Left renal pelvis (tissue), 4 donors: Measurements from ENCODE around the gene CCNC. TPM values are rescaled to one million over a fixed set of nuclear protein-coding genes. Genes with fewer than 3 reads are reported as not detected.
"Not testable (repeated sequence)": the region's sequence is repeated elsewhere in the genome, so short reads cannot be mapped to it uniquely, and the experiment has no call there.

ENCODE experiments used
- DNase-seq, 4 donors: peaks; one replicate each; pipeline ENCODE4 v3.0.0-alpha.2; 2013; ENCODE audit warnings: low read depth in 4 of 4, low spot score in 3 of 4
- polyA plus RNA-seq, 4 donors: library from polyadenylated mRNA; unstranded; fragments of 120-200 nt; gene quantifications; one replicate each; pipeline ENCODE4 v1.2.1, GENCODE V29; 2013; ENCODE audit not compliant: insufficient read length in 4 of 4

The CCNC gene
- polyA plus RNA-seq, 4 donors: 59.4 to 94.1 (median 88.0) TPM

DNA sequence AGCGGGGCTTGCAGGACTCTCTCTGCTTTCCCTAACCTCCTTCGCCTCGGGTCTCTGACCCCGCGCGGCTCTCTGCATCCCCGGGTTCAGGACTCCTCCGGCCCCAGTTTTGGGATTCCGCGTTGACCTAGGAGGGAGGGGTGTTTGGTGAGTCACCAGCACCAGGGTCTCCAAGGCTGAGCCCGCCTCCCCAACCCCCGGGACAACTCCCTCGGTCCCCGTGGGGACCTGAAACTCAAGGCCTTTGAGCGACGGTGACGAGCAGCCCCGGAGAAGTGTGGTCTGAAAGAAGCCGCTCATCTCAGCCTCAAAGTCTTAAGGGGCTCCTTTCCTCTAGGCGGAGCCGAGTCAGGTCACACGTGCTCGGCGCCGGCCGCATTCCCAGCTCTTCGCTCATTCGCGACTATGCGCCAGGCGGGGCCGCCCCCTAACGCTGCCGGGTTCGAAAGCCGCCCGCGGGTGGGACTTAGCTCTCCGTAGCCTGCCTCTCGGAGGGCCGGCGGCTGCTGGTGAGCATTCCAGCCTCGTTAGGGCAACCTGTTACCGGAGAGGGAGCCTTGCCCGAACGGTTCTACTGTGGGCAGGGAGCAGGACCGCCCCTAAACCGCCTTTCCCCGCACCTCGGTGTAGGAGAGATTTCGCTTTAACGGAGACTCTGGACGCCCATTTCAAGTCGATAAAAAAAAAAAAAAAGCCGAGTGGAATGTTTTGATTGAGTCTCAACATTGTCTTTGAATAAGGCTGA is 35.1 kb upstream of the CCNC start:
- DNase-seq: no peak

DNA sequence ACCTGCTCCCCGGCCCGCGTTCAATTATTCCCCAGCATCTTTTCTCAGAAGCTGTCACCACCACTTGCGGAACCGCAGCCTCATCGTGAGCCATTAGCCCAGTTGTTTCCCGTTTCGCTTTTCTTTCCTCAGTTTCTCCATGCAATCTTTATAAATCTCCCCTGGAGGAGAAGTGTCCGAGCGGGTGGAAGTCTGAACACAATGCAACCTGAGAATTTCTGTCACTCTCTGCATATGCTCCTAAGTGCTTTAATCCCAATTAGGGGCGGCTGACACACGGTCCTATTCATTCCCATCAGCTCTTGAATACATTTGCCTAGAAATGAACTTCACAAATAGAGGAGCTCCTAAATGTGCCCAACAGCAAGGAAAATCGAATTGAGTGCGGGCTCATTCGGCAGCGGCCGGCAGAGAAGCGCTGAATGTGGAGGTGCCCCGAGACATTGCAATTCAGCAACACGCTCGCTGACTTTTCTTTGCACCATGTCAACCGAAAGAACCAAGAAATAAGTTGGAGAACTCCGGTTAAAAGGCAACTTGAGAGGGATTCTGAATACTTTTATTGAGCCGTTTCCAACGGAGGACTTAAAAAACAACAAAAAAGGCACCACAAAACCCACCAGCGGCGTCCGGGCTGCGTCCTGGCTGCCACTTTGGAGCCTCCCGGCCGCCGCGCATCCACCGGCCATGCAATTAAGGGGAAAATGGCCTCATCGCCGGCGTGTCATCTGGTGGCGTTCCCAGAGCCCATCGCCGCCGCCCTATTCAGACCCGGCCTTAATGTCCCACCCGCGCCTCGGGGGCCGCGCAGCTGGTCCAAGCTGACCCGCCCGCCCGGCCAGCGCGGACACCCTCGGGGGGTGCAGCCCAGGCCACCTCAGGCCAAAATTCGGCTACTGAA is 34.3 kb upstream of the CCNC start:
- no peak for DNase-seq

DNA sequence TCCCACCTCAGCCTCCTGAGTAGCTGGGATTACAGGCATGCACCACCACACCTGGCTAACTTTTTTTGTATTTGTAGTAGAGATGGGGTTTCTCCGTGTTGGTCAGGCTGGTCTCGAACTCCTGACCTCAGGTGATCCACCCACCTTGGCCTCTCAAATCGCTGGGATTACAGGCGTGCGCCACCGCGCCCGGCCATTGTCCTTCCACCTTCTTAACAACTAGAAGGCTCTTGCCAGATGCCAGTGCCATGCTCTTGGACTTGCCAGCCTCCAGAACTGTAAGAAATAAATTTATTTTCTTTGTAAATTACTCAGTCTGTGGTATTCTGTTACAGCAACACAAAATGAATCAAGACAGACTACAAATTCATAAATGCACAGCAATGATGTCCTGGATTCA is 26.2 kb upstream of the CCNC start:
- DNase-seq: not testable (repeated sequence)

DNA sequence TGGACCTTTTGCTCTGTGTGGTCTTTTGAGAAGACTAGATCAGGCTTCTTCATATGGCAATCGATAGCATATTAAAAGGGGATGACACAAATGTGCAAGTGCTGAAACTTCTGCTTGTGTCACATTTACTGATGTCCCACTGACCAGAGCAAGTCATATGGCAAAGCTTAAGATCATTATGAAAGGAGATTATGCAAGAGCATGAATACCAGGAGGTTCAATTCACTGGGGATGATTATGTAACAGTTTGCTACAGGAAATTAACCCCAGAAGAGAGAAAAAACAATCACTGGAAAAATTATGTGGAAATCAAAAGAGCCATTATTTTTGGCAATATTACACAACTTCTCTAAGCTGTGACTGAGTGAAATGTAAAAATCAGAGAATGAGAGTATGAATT is 24.4 kb upstream of the CCNC start:
- DNase-seq: no peak

GRCh38 chr6:99591673-99592364 is 23.4 kb upstream of the CCNC start:
- no peak for DNase-seq

DNA sequence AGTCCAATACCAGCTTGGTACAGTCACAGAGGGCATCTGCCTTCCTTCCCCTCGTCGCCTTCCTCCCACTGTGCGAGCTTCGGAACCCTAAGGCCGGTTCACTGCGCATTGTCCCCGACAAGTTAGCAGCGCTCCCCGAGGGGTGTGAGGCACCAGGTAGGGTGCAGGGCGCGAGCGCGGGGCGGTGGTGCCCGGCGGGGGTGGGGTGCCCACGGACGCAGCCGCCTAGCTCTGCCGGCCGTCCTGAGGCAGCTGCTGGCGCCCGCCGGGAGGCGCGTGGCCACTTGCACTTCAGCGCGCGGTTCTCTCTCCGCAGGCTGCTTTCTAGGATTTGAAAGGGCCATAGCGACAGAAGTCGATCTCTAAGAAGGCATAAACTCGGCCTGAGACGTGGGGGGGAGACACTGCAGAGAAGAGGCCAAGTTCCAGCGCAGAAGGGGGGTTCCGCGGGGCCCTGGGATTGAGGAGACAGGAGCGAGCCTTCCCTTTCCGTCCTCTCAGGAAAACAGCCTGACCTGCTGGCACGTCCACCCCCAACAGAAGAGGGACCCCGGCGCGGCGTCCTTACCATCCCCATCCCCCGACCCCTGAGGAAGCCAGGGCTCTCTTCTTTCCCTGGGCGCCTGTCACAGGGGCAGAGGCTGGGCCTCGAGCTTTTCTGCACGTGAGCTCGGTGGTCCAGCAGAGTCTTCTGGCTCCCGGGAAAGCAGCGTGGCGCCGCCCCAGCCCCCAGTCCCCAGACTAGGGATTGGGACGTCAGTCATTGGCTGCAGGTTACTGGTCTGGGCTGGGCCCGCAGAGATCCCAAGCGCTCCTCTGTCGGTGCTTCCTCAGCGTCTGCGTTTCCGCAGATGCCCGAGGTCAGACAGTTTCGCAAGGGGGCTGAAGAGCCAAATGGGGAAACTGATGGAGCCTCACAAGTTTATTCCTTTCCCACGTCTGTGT is 22.5 kb upstream of the CCNC start:
- DNase-seq: no peak

DNA sequence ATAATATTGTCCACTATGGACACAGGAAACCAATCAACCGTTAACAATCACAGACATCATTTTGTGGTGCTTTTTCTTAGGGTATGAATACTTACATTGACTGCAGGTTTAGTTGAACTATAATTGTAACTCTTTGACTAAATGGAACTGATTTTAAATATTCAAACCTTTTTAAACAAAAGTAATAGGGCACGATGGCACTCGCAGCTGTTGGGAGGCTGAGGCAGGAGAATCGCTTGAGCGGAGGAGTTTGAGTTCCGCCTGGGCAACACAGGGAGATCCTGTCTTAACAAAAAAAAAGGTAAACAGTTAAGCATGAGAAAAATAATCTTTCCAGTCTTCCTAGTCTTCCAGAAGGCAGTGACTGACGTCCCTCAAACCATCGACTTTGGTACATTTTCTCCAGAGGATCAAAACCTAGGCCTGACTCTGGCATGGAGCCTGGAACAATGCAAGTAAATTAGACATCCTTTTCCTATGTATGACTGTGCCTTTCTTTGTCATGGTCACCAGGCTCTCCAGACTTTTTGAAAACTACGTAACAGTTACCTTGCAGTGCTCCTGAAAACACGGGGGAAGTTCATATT is 21.5 kb upstream of the CCNC start:
- DNase-seq: no peak

GRCh38 chr6:99589290-99589672 is 20.8 kb upstream of the CCNC start:
- DNase-seq: no peak

DNA sequence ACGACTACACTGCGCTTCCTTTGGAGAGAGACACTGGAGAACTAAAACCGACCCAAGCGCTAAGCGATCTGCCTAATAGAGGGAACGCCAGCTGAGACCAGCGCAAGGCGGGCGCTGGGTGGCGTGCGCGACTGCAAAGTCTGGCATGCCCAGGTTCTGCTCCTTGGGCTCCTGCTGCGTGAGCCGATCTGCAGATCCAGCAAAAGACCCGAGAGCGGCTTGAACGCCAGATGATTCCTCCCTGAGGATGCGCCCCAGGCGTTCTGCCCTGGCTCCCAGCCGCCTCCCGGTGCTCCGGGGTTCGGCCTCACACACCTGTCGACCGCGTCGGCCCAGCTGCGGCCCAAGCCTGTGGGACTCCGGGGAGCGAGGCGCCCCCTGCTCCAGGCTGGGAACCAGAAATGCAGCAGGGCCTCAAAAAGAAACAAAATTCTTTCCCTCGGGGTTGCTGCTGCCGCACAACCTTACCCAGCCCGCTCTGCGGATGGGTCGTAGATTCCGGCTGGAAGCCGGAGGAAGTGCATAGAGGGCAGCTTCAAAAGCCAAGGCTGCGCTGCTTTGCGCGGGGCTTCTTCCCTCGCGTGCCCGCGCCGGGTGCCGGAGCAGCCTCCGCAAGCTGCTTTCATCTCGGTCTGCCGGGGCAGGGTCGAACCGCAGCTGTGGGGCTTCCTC is 20.3 kb upstream of the CCNC start:
- DNase-seq: no peak

DNA sequence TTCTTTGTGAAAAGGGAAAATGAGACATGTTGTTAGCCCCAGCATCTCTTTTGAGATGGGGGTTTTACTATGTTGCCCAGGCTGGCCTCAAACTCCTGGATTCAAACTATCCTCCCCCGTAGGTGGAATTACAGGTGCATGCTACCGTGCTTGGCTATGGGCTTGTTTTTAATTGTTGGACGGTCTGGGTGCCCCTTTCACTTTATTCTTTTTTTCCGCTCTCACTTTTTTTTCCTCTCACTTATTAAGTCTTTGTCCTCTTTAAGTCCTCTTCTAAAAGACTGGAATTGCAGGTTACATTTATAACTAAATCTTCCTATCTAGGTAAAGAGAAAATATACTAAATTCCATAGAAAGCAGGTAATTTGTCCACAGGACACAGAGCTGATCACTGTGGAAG is 19.3 kb upstream of the CCNC start:
- no peak for DNase-seq

DNA sequence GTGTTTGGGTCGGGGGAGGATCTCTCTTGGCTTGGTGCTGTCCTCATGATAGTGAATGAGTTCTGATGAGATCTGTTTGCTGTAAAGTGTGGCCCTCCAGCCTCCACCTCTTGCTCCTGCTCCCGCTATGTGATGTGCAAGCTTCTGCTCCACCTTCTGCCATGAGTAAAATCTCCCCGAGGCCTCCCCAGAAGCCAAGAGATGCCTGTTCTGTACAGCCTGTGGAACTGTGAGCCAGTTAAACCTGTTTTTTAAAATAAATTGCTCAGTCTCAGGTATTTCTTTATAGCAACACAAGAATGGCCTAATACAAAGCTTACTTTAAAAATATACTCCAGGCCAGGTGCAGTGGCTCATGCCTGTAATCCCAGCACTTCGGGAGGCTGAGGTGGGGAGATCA is 11.3 kb upstream of the CCNC start:
- no peak for DNase-seq

DNA sequence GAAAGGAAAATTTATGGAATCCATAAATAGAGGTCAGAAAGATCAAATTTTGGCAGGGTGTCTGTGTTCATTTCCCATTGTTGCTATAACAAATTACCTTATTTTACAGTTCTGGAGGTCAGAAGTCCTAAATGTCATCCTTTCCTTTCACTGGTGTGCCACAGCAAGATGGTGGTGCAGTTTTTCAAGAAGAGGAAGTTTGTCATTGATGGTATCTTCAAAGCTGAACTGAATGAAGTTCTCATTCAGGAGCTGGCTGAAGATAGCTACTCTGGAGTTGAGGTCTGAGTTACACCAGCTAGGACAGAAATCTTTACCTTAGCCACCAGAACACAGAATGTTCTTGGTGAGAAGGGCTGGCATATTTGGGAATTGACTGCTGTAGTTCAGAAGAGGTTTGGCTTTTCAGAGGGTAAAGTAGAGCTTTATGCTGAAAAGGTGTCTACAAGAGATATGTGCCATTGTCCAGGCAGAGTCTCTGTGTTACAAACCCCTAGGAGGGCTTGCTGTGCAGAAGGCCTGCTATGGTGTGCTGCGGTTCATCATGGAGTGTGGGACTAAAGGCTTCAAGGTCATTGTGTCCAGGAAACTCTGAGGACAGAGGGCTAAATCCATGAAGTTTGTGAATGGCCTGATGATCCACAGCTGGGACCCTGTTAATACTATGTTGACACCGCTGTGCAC is 7.2 kb upstream of the CCNC start:
- DNase-seq: no peak

DNA sequence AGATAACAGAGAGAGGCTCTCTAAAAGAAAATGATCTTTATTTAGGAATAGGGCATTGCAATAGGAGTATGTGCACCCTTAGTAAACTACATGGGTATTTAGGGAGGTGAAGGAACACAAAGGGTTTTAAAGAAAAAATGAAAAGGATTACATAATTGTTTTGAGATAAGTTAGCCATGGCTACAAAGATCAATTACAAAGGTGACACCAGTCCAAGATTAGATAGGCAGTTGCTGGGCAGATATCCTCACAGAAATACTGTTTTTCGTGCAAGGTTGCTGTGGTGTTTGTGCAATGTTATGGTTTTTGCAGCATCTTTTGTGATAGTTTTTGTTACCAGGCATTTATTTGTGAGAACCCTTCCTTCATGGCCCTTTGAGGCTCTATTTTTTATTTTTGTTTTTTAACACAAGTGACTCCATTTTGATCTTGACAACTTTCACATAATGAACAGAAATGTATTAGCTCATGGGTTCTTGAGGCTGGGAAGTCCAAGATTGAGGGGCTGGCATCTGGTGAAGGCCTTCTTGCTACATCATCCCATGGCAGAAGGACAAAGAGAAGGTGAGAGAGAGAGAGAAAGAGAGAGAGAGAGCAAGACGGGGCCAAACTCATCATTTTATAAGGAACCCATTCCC is 5.6 kb upstream of the CCNC start:
- DNase-seq: no peak

DNA sequence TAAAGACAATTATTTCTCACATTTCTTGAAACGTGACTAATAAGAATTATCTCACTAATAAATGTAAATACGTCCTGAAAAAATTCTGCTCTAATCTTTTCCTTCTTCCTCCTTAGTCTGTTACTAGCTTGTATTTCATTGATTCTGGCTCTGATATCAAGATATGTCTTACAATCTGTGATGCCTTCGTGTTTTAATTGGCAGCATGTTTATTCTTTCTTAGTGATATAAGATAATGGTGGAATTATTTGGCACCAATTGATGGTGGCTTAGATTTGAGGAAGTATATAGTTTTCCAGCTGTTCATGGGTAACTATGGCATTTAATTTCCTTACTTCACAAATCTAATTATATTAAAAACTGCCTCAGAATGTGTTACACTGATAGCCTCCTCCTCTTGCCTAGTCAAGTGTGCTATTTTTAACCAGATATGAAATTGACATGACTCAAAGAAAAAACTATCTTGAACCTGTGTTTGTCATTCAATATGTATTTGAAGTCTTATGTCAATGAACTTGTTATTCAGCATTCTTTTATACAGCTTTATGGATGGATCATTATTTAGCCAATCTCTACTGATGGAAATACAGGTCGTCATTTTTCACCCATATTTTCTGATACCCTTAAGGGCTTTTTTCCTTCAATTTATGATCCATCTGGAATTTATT is 5.3 kb downstream of the CCNC start:
- DNase-seq: no peak

- no peak for DNase-seq
Measured at GRCh38 chr6:99560668-99561067, 7.8 kb downstream of the CCNC start.

- DNase-seq: no peak
Measured at GRCh38 chr6:99559057-99559456, 9.4 kb downstream of the CCNC start.

DNA sequence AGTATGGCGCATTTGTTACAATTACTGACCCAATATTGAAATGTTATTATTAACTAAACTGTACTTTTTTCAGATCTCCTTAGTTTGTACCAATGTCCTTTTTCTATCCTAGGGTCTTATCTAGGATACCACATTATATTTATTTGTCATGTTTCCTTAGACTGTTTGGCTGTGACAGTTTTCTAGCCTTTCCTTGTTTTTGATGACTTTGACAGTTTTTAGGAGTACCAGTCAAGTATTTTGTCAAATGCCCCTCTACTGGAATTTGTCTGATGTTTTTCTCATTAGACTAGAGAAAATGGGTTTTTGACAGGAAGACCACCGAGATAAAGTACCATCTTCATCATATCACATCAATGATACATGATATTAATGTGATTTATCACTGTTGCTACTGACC is 14.6 kb downstream of the CCNC start:
- DNase-seq: no peak
